ENCODE measurements around the gene ZMPSTE24.

GRCh38 chr1:40291293-40291692, 33.3 kb downstream of the ZMPSTE24 start:
- TF ChIP-seq CTCF (IDR thresholded peaks at IDR 0.05) (no peak), POLR2A (IDR thresholded peaks at IDR 0.05) (no peak)

Data from Peyer's patch (tissue), 4 donors.